K562 (cell line): ENCODE measurements around the gene BICC1. TPM values are rescaled to one million over a fixed set of nuclear protein-coding genes. Genes with fewer than 3 reads are reported as not detected.

ENCODE experiments used
- ATAC-seq: fragments of 200-7000 bp; cut with Tn5 transposase; 3 replicates; pipeline ENCODE4 v1.9.1; 2020; ENCODE audit warnings: moderate library complexity
- BruUV-seq: library from RNA; stranded (reverse); fragments of 400-500 nt; replicated peaks from 2 replicates; lab custom pipeline; 2021; lab: Mats Ljungman, UMichigan
- CTCF ChIA-PET: fragments of 300-600 bp; formaldehyde crosslinking; extraction: SDS; loops from one replicate; lab custom pipeline; 2021; ENCODE audit warnings: low intra/inter-chr PET ratio; lab: Yijun Ruan, JAX
- POLR2A ChIA-PET: fragments of 300-600, 350-650 bp; sonication (Branson Sonifier 250); formaldehyde crosslinking; extraction: SDS; loops from one replicate; lab custom pipeline; 2021; ENCODE audit warnings: antibody characterized with exemption, inconsistent platforms; lab: Yijun Ruan, JAX
- DNase-seq, 4 experiments: peaks; one replicate each; pipeline versions ENCODE4 v3.0.0 to v3.0.0-alpha.2; 2011 to 2018; ENCODE audit warnings: low spot score in 3 of 4, mixed read lengths in 3 of 4; ENCODE audit errors: extremely low read depth in 1 of 4
- FAIRE-seq: peaks from 2 replicates; lab custom pipeline; 2011; peaks lifted over from hg19 to GRCh38; lab: Jason Lieb, UNC
- H2AFZ ChIP-seq: 2 replicates; pipeline ENCODE4 v1.6.0; 2011; ENCODE audit warnings: low read depth, low read length, control low read depth, inconsistent platforms
- H3K27ac ChIP-seq: fragments of 200-600 bp; 3 replicates; pipeline ENCODE4 v1.8.0; 2011; ENCODE audit warnings: low read depth, mild to moderate bottlenecking, control low read depth, inconsistent platforms, low read length, moderate library complexity, mixed read lengths; ENCODE audit errors: extremely low read depth
- H3K27me3 ChIP-seq, 2 experiments: fragments of 300-600 bp in 1 of 2; 2 replicates in 1 of 2; 3 replicates in 1 of 2; pipeline versions ENCODE4 v1.6.0 to v1.8.0; 2011; ENCODE audit warnings: inconsistent platforms in 2 of 2, low read length in 2 of 2, mild to moderate bottlenecking in 1 of 2, mixed read lengths in 1 of 2, moderate library complexity in 1 of 2; ENCODE audit not compliant: control insufficient read depth in 2 of 2, insufficient read depth in 2 of 2
- H3K36me3 ChIP-seq: fragments of 300-600 bp; 3 replicates; pipeline ENCODE4 v1.8.0; 2011; ENCODE audit warnings: mild to moderate bottlenecking, low read length, inconsistent platforms; ENCODE audit not compliant: control insufficient read depth, insufficient read depth
- H3K4me1 ChIP-seq, 2 experiments: fragments of 200-600 bp in 1 of 2; replicated peaks in 1 of 2; 2 replicates in 1 of 2; 3 replicates in 1 of 2; pipeline versions ENCODE4 v1.5.1 to v1.8.0; 2011; ENCODE audit warnings: inconsistent platforms in 2 of 2, low read length in 2 of 2, mild to moderate bottlenecking in 1 of 2, mixed read lengths in 1 of 2, moderate library complexity in 1 of 2; ENCODE audit not compliant: control insufficient read depth in 2 of 2, insufficient read depth in 2 of 2
- H3K4me2 ChIP-seq: 2 replicates; pipeline ENCODE4 v1.6.1; 2011; ENCODE audit warnings: low read length, control low read depth, inconsistent platforms, mixed read lengths; ENCODE audit not compliant: insufficient read depth
- H3K4me3 ChIP-seq: fragments of 200-600 bp; sonication (generic), shearing (Covaris generic); 2 replicates; pipeline ENCODE4 v1.5.1; 2016; ENCODE audit warnings: control low read depth, inconsistent platforms
- H3K79me2 ChIP-seq: fragments of 200-600 bp; 3 replicates; pipeline ENCODE4 v1.8.0; 2011; ENCODE audit warnings: low read length, inconsistent platforms; ENCODE audit not compliant: control insufficient read depth, insufficient read depth
- H3K9ac ChIP-seq, 2 experiments: 2 replicates each; pipeline versions ENCODE4 v1.6.0 to v1.6.1; 2011; ENCODE audit warnings: low read depth in 2 of 2, low read length in 2 of 2, control low read depth in 1 of 2, inconsistent platforms in 1 of 2, mild to moderate bottlenecking in 1 of 2, mixed read lengths in 1 of 2; ENCODE audit not compliant: insufficient read depth in 1 of 2
- H3K9me1 ChIP-seq: one replicate; pipeline ENCODE4 v1.6.0; 2011; ENCODE audit warnings: inconsistent platforms, mild to moderate bottlenecking, low read length, moderate library complexity; ENCODE audit not compliant: control insufficient read depth, insufficient read depth
- H3K9me3 ChIP-seq: replicated peaks from 2 replicates; pipeline ENCODE4 v1.5.1; 2011; ENCODE audit warnings: low read depth, low read length, inconsistent platforms; ENCODE audit not compliant: control insufficient read depth, insufficient read depth
- H4K20me1 ChIP-seq: replicated peaks from 2 replicates; pipeline ENCODE4 v1.6.1; 2011; ENCODE audit warnings: low read length, inconsistent platforms, mixed read lengths; ENCODE audit not compliant: control insufficient read depth, insufficient read depth
- ARID1B ChIP-seq: fragments of 450-650 bp; IDR thresholded peaks from 2 replicates; pipeline ENCODE4 v1.6.1; 2016; ENCODE audit warnings: antibody characterized with exemption, mild to moderate bottlenecking, inconsistent platforms
- ELF2 ChIP-seq: fragments of 250-450 bp; sonication (Bioruptor Pico); IDR thresholded peaks from 2 replicates; pipeline ENCODE4 v1.5.0; 2021; ENCODE audit warnings: mild to moderate bottlenecking
- GTF3C2 ChIP-seq: IDR thresholded peaks from 3 replicates; pipeline ENCODE4 v1.6.1; 2011; ENCODE audit warnings: borderline replicate concordance, mild to moderate bottlenecking, moderate library complexity; ENCODE audit not compliant: insufficient read length; ENCODE audit errors: extremely low read depth
- MBD1 ChIP-seq: fragments of 250-450 bp; sonication (Bioruptor Pico); IDR thresholded peaks from 2 replicates; pipeline ENCODE4 v1.8.0; 2022; ENCODE audit warnings: inconsistent platforms
- NFATC3 ChIP-seq: fragments of 450-650 bp; IDR thresholded peaks from 2 replicates; pipeline ENCODE4 v1.6.1; 2017; ENCODE audit warnings: mild to moderate bottlenecking
- PRDM10 ChIP-seq: fragments of 450-650 bp; IDR thresholded peaks from 2 replicates; pipeline ENCODE4 v1.6.1; 2018; ENCODE audit not compliant: partially characterized antibody
- TRIM25 ChIP-seq: fragments of 450-650 bp; IDR thresholded peaks from 2 replicates; pipeline ENCODE4 v1.7.0; 2016; ENCODE audit warnings: borderline replicate concordance
- ZNF395 ChIP-seq: fragments of 200-800 bp; sonication (Bioruptor generic); IDR thresholded peaks from 2 replicates; pipeline ENCODE4 v1.6.1; 2017; ENCODE audit warnings: missing genetic modification characterization, missing compliant biosample characterization
- WGBS: fragments of 100-300 bp; shearing (Covaris generic); methylation state at CpG from one replicate; pipeline ENCODE4 v1.1.6; 2016; ENCODE audit warnings: low coverage, mixed read lengths; ENCODE audit not compliant: insufficient coverage; ENCODE audit errors: missing lambda C conversion rate; 5-methylcytosine and 5-hydroxymethylcytosine counted together
- in situ Hi-C: fragments of 300-500 bp; cut with MboI; formaldehyde crosslinking; loops from 4 replicates; pipeline ENCODE4 v1.15.0; 2018; ENCODE audit warnings: inconsistent platforms, mixed read lengths
- intact Hi-C: fragments of 100-400 bp; cut with micrococcal nuclease; formaldehyde crosslinking; loops from 2 replicates; pipeline ENCODE4 v1.14.2; 2022
- polyA plus RNA-seq, 8 experiments: library from polyadenylated mRNA; depleted of rRNA in 4 of 8; stranded (reverse) in 5 of 8; unstranded in 3 of 8; fragments of >200 nt; fragmentation: Nextera tagmentation in 2 of 8; fragmentation: Illumina TruSeq in 1 of 8; extraction: Ambion mirVana in 2 of 8; extraction: Trizol in 1 of 8; gene quantifications; 2 replicates each; pipeline versions ENCODE4 v1.2.1 to v1.2.3, GENCODE V29; 2011 to 2014; ENCODE audit warnings: inconsistent platforms in 1 of 8, missing spikeins in 1 of 8
- total RNA-seq, 7 experiments: library from RNA; depleted of rRNA in 6 of 7; stranded (reverse); fragments of >200 nt in 6 of 7; fragmentation: Illumina TruSeq in 2 of 7; extraction: Trizol in 2 of 7; gene quantifications; 2 replicates each; pipeline versions ENCODE4 v1.2.1 to v1.2.3, GENCODE V29; 2011 to 2021; ENCODE audit warnings: low replicate concordance in 1 of 7

The BICC1 gene
- total and polyA plus RNA-seq, 9 of the 15 experiments (the other 6 are each of a cell fraction or from before 2014, with no cell fraction given) = not detected

GRCh38 chr10:58555170-58555929 is 42.7 kb downstream of the BICC1 start:
- in situ Hi-C loops = no loop called here
- DNase-seq (no peak), FAIRE-seq (no peak), ATAC-seq (no peak)
- Histone ChIP-seq H3K36me3 (no peaks in the 10 kb centered on the region), H3K27me3 (no peaks in the 10 kb centered on the region), H3K4me1 (no peaks in the 10 kb centered on the region), H3K9me1 (no peaks in the 10 kb centered on the region), H3K9ac (no peak overlapping the region), H3K4me3 (no peak overlapping the region), H3K4me2 (no peak overlapping the region), H3K27ac (no peak overlapping the region), H4K20me1 (no peaks in the 10 kb centered on the region), H3K79me2 (no peaks in the 10 kb centered on the region), H3K9me3 (no peaks in the 10 kb centered on the region), H2AFZ (no peak overlapping the region)
- ChIA-PET CTCF (no interaction called here), POLR2A (interaction anchor here (0.7 kb wide), 1 partner anchor 217 kb away, joined by 3 read pairs; no protein-coding TSS in a partner anchor)
- 1% methylated on average over 4 of the region's 4 CpGs for WGBS
- intact Hi-C loops = no loop called here
- BruUV-seq = no TSS peak
- no peak for TF ChIP-seq MBD1
- TF ChIP-seq GTF3C2 = no peak
- TF ChIP-seq PRDM10 = no peak
- TF ChIP-seq ZNF395 (CRISPR knock-in tag) = no peak
- TF ChIP-seq NFATC3 = no peak
- no peak for TF ChIP-seq TRIM25
- TF ChIP-seq ARID1B = no peak
- TF ChIP-seq ELF2 (CRISPR knock-in tag) = no peak
